GM18907 (cell line): ENCODE results near the gene WWTR1.
A peak's percentile ranks its signal among the peaks of the same experiment; 100 is the strongest.

Experiments
- ATAC-seq: cut with Tn5 transposase; IDR thresholded peaks from one replicate; pipeline ENCODE4 v1.9.1; 2021; ENCODE audit warnings: mild to moderate bottlenecking, moderate library complexity; ENCODE audit not compliant: unreplicated experiment

Gene WWTR1

GRCh38 chr3:149538371-149538770 lies 119.5 kb downstream of the WWTR1 start:
- no peak for ATAC-seq

GRCh38 chr3:149536429-149536828 lies 121.4 kb downstream of the WWTR1 start:
- no peak for ATAC-seq

GRCh38 chr3:149535333-149535685 lies 122.5 kb downstream of the WWTR1 start:
- ATAC-seq = no peak

GRCh38 chr3:149534671-149535332 lies 123.0 kb downstream of the WWTR1 start:
- no peak for ATAC-seq

- ATAC-seq = no peak
Measured at GRCh38 chr3:149534082-149534481, 123.7 kb downstream of the WWTR1 start.

- ATAC-seq = no peak
Measured at GRCh38 chr3:149532489-149533180, 125.2 kb downstream of the WWTR1 start.

GRCh38 chr3:149529099-149529498 lies 128.7 kb downstream of the WWTR1 start:
- ATAC-seq = no peak

GRCh38 chr3:149528340-149528650 lies 129.5 kb downstream of the WWTR1 start:
- no peak for ATAC-seq

GRCh38 chr3:149527531-149528339 lies 130.1 kb downstream of the WWTR1 start:
- no peak for ATAC-seq

- ATAC-seq = no peak
Measured at GRCh38 chr3:149523512-149524299, 134.1 kb downstream of the WWTR1 start.

- ATAC-seq = no peak
Measured at GRCh38 chr3:149519912-149520311, 137.9 kb downstream of the WWTR1 start.

GRCh38 chr3:149516920-149517319 lies 140.9 kb downstream of the WWTR1 start:
- no peak for ATAC-seq

- no peak for ATAC-seq
Measured at GRCh38 chr3:149515249-149515648, 142.6 kb downstream of the WWTR1 start.

GRCh38 chr3:149514471-149514870 lies 143.4 kb downstream of the WWTR1 start:
- ATAC-seq = no peak

- ATAC-seq = peak; percentile 73
Measured at GRCh38 chr3:149512073-149512782, 145.6 kb downstream of the WWTR1 start.

- no peak for ATAC-seq
Measured at GRCh38 chr3:149511040-149511626, 146.7 kb downstream of the WWTR1 start.

GRCh38 chr3:149510480-149510879 lies 147.3 kb downstream of the WWTR1 start:
- no peak for ATAC-seq

- no peak for ATAC-seq
Measured at GRCh38 chr3:149509526-149509925, 148.3 kb downstream of the WWTR1 start.

GRCh38 chr3:149507491-149508324 lies 150.1 kb downstream of the WWTR1 start:
- ATAC-seq = peak; percentile 63
